ENCODE measurements around the gene CLCF1.

Gene CLCF1

GRCh38 chr11:67393990-67394389 is 20.6 kb upstream of the CLCF1 start:
- DNase-seq: no peak

GRCh38 chr11:67393437-67393836 is 20.0 kb upstream of the CLCF1 start:
- no peak for DNase-seq

DNA sequence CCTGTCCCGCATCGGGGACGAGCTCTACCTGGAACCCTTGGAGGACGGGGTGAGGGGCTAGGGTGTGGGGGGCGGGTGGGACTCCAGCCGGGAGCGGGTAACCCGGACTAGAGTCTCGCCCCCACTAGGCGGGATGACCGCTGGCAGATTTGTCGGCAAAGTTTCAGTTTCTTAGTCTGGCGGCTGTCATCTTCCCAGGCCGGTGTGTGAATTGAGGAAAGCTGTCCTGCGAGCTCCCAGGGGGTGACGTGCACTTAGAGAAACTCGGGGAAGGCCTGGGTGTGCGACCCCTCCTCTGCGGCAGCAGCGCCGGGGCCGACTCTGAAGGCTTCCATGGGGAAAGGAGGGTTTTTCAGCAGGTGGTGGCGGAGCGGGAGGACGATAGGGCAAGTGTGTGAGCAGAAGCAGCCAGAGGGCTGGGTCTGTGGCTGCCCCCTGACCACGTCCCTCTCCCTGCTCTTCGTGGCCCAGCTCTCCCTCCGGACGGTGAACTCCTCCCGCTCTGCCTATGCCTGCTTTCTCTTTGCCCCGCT is 18.9 kb upstream of the CLCF1 start:
- no peak for DNase-seq

- DNase-seq: peak; percentile 95
These were observed 18.1 kb upstream of the CLCF1 start, which contains the start of gene RAD9A for GRCh38 chr11:67391304-67392182. Gene RAD9A (plus strand): TSS chr11:67391986. CDS start chr11:67392045, 59 bp downstream.

DNA sequence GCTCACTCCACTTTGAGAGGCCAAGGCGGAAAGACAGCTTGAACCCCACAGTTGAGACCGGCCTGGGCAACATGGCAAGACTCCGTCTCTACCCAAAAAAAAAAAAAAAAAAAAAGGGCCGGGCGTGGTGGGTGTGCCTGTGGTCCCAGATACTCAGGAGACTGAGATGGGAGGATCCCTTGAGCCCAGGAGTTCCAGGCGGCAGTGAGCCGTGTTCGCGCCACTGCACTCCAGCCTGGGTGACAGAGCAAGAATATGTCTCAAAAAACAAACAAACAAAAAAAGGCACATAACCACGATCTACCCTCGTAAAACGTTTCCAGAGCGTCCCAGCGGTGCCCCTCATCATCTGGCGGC is 17.5 kb upstream of the CLCF1 start:
- DNase-seq: no peak

GRCh38 chr11:67389477-67389876 is 16.1 kb upstream of the CLCF1 start:
- DNase-seq: peak; percentile 33

DNA sequence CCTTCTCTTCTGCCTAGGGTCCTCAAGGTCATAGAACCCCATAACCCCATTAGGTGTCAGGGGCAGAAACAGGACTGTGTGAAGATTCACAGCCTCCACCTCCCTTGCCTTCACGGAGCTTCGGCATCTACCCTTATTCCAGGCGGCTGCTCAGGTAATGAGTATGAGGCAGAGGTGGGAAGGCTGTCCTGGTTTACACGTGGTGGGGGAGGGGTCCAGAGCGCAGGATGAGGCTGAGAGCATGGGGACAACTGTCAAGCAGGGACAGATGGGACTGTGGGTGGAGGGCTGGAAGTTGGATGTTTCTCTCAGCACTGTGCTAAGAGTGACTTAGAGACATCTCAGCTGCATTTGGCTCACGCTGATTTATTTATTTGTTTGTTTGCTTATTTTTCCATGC is 14.1 kb upstream of the CLCF1 start:
- no peak for DNase-seq

GRCh38 chr11:67387069-67387468 is 13.7 kb upstream of the CLCF1 start:
- no peak for DNase-seq

- DNase-seq: peak; percentile 65
These were observed 11.5 kb upstream of the CLCF1 start for GRCh38 chr11:67384851-67385366.

DNA sequence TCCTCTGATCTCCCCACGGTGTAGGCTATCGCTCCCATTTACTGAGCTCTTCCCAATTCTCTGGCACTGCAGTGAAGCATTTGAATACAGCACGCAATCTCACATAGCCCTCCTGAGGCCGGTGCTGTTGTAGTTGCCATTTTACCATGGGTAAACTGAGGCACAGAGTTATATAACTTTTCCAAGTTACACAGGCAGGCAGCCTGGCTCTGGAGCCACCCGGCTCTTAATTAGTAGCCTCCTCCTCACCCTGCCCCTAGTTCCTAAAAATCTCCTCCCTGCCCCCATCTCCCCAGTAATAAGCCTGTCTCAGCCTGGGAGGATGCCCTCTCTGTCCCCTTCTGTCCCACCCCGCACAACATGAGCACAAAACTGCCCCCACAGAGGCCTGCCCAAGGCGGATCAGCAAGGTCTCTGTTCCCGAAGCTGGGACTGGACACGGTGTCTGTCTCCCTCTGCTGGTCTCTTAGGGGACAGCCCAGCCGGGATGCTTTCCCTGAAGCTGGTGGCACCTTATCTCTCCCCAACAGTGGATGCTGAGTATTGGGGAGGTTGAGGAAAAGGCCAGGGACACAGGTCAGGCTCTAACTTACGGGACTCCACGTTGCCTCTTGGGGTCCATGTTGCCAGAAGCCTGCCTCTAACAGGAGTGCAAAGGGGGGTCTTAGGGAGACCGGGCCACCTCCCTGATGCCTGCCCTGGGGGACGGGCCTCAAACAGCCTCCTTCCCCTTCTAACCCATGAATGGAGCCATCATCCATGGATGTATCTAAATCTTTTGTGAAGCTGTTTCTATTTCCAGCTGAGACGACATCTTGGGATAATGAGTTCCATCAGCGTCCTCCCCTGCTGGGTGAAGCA is 9.1 kb upstream of the CLCF1 start:
- peak; percentile 51 for DNase-seq

- no peak for DNase-seq
These were observed 8.0 kb upstream of the CLCF1 start for GRCh38 chr11:67381244-67381972.

GRCh38 chr11:67379061-67380058 is 6.0 kb upstream of the CLCF1 start:
- no peak for DNase-seq

DNA sequence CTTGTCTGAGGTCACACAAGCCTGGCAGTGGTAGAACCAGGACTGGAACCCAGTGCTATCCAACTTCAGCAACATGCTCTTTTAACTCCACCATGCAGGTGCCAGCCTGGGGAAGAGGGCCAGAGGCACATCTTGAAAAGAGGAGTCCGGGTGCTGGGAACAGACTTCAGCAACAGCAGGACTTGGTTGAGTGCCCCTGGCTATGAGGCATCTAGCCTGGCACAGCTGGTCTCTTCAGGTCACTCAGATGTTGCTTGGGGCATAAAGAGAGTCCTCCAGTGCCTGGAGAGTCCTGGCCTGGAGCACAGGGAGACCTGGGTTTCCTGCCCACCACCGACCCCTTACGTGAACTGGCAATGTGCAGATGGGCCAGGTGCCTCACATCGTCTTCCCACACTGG is 5.1 kb upstream of the CLCF1 start:
- no peak for DNase-seq

- DNase-seq: peak; percentile 25
These were observed 3.7 kb upstream of the CLCF1 start for GRCh38 chr11:67376873-67377808.

- no peak for DNase-seq
These were observed 2.8 kb upstream of the CLCF1 start for GRCh38 chr11:67376063-67376820.

- DNase-seq: no peak
These were observed 2.1 kb upstream of the CLCF1 start for GRCh38 chr11:67375320-67376055.

DNA sequence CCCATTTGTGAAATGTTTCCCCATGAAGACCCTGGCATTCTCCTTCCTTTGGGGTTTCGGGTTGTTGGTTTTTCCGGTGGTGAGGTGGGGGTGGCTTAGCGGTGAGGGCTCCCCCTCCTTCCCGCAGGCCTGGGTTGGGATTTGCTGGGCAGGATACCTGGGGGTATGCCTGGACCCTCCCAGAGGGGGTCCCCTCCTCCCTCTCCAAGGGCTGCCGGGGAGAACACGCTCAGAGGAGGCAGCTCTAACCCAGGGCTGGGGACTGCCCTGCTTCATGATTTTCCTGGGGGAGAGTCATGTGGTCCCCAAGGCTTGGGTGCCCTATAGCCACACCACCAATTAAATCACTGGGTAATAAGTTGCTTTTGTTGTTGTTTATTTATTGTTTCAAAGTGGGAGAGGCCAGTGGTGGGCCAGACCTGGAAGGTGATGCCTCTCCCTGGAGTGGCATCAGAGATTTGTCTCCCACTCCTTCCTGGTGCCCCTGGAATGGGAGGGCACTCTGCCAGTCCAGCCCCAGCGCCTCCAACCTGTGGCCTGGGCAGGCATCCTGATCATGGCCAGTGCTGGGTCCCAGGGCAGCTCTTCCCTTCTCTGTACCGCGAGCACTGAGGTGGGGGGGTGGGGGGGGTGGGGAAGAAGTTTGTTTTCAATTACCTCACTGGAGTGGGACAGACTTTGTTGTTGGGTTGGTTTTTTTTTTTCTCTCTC is 1.3 kb upstream of the CLCF1 start:
- DNase-seq: no peak
